GM19467 (cell line): ENCODE data around the gene TPST1.

Experiments used
- ATAC-seq: cut with Tn5 transposase; IDR thresholded peaks from one replicate; pipeline ENCODE4 v1.9.1; 2021; ENCODE audit warnings: mild to moderate bottlenecking, moderate library complexity; ENCODE audit not compliant: unreplicated experiment

The TPST1 gene

GRCh38 chr7:66237906-66238772 is 33.0 kb downstream of the TPST1 start:
- ATAC-seq, result no peak

DNA sequence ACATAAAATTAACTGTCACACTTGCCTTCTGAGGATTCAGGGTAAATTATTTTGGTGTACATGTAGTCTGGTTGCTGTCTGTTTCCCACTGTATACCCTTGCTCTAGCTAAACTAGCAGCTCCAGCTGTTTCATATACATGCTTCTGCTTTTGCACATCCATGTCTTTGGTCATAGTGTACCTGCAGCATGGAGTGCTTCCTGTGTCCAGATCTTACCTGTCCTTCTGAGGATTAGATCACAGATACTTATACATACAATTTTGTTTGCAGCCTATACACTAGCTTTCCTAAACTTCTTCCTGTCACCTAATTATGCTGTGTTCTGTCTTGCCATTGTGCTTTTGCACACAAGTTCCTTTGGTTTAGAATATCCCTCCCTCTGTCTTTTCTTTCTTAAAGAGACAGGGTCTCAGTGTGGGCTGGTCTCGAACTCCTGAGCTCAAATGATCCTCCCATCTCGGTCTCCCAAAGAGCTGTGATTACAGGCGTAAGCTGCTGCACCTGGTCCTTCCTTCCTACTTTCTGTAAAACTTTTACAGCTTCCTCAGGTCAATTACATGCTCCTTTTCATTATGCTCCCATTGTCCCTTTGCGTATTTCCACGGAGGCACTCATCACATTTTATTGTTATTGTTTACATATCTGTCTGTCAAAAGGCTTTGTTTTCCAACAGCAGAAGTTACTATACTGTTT is 33.8 kb downstream of the TPST1 start:
- no peak for ATAC-seq

- no peak for ATAC-seq
Observed at GRCh38 chr7:66239467-66239856, 34.3 kb downstream of the TPST1 start.

GRCh38 chr7:66245008-66245407 is 39.9 kb downstream of the TPST1 start:
- ATAC-seq, result no peak

GRCh38 chr7:66246554-66247171 is 41.5 kb downstream of the TPST1 start:
- no peak for ATAC-seq

GRCh38 chr7:66247380-66248078 is 42.4 kb downstream of the TPST1 start:
- ATAC-seq, result no peak

GRCh38 chr7:66250711-66251110 is 45.6 kb downstream of the TPST1 start:
- no peak for ATAC-seq

DNA sequence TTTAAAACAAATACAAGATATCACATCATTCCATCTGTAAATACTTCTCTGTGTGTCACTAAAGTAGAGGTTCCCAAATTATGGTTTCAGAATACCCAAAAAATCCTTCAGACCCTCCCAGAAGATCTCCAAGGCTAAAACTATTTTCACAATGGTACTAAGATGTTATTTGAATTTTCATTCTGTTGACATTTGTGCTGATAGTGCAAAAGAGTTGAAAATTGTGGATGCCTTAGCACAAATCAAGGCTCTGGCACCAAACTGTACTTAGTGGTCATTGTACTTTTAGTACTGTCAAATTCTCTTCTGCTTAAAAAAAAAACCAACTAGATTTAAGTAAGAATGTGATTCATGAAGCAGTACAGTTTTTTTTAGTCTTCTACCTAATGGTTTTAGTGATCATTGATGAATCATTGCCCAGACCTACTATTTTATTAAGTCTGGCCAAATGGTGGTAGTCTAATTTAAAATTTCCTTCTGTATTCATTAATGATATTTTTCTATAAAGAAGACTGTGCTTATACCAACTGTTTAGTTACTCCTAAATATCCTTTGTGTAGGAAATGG is 50.5 kb downstream of the TPST1 start:
- no peak for ATAC-seq

DNA sequence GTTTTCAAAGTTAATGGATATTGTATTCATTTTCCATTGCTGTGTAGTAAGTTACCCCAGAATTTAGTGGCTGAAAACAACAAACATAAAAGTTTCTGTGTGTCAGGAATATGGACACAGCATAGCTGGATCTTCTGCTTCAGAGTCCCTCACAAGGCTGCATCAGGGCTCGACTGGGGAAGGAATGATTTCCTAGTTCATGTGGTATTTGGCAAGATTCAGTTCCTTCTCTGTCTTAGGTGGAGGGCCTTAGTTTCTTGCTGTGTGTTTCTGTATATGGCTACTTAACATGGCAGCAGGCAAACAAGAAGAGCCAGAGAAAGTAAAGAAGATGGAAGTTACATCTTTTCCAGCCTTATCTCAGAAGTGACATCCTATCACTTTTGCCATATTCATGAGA is 51.1 kb downstream of the TPST1 start:
- no peak for ATAC-seq

DNA sequence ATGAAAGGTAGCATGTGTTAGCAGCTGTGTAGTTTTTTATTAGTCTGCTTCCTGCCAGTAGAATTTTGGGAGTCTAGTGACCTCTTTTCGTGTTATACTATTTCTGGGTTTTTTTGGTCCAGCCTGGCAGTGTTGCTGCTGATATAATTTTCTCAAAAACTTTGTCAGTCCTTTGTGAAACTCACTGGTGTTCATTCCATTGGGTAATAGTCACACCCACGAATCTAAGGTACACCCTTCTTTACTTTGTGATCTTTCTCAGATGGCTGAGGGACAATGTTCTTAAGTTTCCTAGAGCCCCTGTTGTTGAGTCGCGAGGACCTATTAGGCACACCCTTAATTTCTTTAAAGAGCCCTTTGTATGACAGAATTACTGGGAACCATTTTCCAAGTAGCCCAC is 52.3 kb downstream of the TPST1 start:
- ATAC-seq, result no peak

DNA sequence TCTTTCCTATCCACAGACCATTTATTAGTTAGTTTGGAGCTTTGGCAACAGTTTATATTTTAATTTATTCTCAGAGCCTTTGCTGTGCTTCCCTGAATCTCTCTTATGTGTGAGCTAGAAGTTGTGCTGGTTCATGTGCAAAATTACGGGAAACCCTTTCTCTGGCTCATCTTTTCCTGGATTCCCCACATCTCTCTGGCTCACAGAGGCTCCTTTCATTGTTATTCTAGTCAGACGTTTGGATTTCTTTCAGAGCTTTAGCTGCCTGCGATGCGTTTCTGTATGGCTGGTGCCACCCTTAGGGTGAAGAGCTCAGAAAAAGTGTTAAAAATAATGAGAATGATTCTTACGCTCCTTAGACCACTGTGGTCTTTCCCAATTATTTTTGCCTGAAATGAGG is 53.3 kb downstream of the TPST1 start:
- no peak for ATAC-seq

- ATAC-seq, result no peak
Observed at GRCh38 chr7:66261941-66262340, 56.8 kb downstream of the TPST1 start.

DNA sequence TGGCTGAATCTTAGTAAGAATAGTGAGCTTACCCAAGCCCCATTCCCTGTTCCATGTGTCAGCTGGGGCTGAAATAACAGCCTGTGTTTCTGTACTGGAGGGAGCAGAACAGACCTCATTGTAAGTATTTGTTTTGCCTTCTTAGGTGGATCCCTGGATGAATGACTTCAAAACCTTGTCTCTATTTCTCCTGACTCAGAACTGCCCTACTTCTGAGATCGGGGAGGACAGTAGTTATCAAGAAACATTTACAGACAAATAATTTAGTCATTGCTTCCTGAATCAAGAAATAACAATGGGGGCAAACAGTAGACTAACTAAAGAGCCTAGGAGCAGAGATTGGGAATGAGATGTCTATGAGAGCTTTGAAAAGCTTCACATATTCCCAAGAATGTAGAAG is 58.8 kb downstream of the TPST1 start:
- ATAC-seq, result no peak

GRCh38 chr7:66265566-66265965 is 60.4 kb downstream of the TPST1 start:
- ATAC-seq, result no peak

GRCh38 chr7:66267249-66267648 is 62.1 kb downstream of the TPST1 start:
- no peak for ATAC-seq

DNA sequence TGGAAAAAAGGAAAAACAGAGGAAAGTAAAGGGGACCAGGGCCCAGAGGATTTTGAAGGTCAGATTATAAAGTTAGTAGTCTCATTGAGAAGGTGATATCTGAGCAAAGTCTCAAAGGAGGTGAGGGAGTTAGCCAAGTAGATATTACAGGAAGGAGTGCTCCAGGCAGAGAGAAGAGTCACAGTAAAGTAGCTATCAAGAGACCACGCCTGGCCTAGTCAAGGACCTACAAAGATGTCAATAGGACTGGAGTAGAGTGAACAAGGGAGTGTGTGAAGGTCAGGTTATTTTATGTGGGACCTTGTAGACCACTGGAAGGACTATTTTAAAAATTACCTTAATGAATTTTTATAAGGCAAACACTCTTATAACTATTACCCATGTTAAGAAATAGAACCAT is 64.8 kb downstream of the TPST1 start:
- no peak for ATAC-seq

DNA sequence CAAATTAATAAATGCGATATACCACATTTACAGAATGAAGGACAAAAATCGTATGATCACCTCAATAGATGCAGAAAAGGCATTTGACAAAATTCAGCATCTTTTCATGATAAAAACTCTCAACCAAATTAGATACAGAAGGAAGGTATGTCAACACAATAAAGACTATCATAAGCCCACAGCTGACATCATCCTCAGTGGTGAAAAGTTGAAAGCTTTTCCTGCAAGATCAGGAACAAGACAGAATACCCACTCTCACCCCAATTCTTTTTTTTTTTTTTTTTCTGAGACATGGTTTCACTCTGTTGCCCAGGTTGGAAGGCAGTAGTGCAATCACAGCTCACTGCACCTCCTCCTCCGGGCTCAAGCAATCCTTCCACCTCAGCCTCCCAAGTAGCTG is 67.2 kb downstream of the TPST1 start:
- no peak for ATAC-seq

DNA sequence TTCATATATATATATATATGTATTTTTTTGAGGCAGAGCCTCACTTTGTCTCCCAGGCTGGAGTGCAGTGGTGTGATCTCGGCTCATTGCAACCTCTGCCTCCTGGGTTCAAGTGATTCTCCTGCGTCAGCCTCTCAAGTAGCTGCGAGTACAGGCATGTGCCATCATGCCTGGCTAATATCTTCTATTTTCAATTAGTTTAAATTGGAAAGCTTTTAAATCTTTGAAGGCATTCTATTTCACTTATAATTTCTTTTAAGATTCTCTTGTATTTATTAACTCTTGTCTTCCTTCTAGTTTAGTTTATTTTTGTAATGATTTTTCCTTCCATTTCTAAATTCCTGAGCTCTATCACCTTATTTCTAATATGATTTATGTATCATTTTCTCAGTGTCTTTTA is 71.2 kb downstream of the TPST1 start:
- ATAC-seq, result no peak

- no peak for ATAC-seq
Observed at GRCh38 chr7:66277492-66277891, 72.4 kb downstream of the TPST1 start.

- ATAC-seq, result no peak
Observed at GRCh38 chr7:66279912-66280311, 74.8 kb downstream of the TPST1 start.
